Esophagus muscularis mucosa (tissue), 4 donors: Measurements from ENCODE around the gene SCNN1B. TPM values are rescaled to one million over a fixed set of nuclear protein-coding genes. Genes with fewer than 3 reads are reported as not detected.

Source experiments
- DNase-seq: peaks from one replicate; pipeline ENCODE4 v3.0.0-alpha.2; 2017; ENCODE audit errors: extremely low spot score
- H3K27ac ChIP-seq, 4 donors: fragments of 200-600 bp; sonication (generic); replicated peaks in 1 of 4; 1 replicate in 3 of 4; 2 replicates in 1 of 4; pipeline ENCODE4 v1.5.1; 2016 to 2019; ENCODE audit warnings: mild to moderate bottlenecking in 1 of 4
- H3K27me3 ChIP-seq, 4 donors: fragments of 200-600 bp; sonication (generic); one replicate each; pipeline versions ENCODE4 v1.5.1 to v1.6.0; 2016 to 2019
- H3K36me3 ChIP-seq, 4 donors: fragments of 200-600 bp; sonication (generic); one replicate each; pipeline ENCODE4 v1.5.1; 2016 to 2019
- H3K4me1 ChIP-seq, 4 donors: fragments of 200-600 bp; sonication (generic); one replicate each; pipeline ENCODE4 v1.5.1; 2016 to 2019
- H3K4me3 ChIP-seq, 4 donors: fragments of 200-600 bp; sonication (generic); 1 replicate in 2 of 4; 2 replicates in 2 of 4; pipeline ENCODE4 v1.5.1; 2016 to 2019; ENCODE audit warnings: mild to moderate bottlenecking in 4 of 4, moderate library complexity in 1 of 4
- H3K9me3 ChIP-seq, 4 donors: fragments of 200-600 bp; sonication (generic); 1 replicate in 3 of 4; 2 replicates in 1 of 4; pipeline ENCODE4 v1.5.1; 2016 to 2019
- EP300 ChIP-seq: sonication (generic); formaldehyde crosslinking; IDR thresholded peaks from one replicate; pipeline ENCODE4 v1.6.1; 2017; ENCODE audit warnings: antibody characterized with exemption
- POLR2A ChIP-seq: fragments of 450-650 bp; IDR thresholded peaks from one replicate; pipeline ENCODE4 v1.6.1; 2017; ENCODE audit warnings: antibody characterized with exemption, moderate library complexity, mild to moderate bottlenecking, low read depth
- POLR2AphosphoS5 ChIP-seq, 2 donors: sonication (generic); formaldehyde crosslinking; IDR thresholded peaks; one replicate each; pipeline ENCODE4 v1.6.1; 2017; ENCODE audit warnings: antibody characterized with exemption in 2 of 2
- WGBS: methylation state at CpG from one replicate; pipeline ENCODE4 v1.1.5; 2018; 5-methylcytosine and 5-hydroxymethylcytosine counted together
- intact Hi-C: fragments of 100-400 bp; cut with DNase I; formaldehyde crosslinking; loops from one replicate; pipeline ENCODE4 v1.15.1; 2023
- total RNA-seq, 4 donors: library from RNA; depleted of rRNA; stranded (reverse); fragments of >200 nt; gene quantifications; one replicate each; pipeline versions ENCODE4 v1.1.0 to v1.2.1, GENCODE V29; 2016
- TF ChIP-seq, protein P1 (sequence below), 3 experiments: fragments of 200-600 bp in 2 of 3; fragments of 450-650 bp in 1 of 3; sonication (generic) in 2 of 3; IDR thresholded peaks; one replicate each; pipeline ENCODE4 v1.5.1; 2017 to 2019; ENCODE audit warnings: antibody characterized with exemption in 3 of 3, mild to moderate bottlenecking in 2 of 3, moderate library complexity in 1 of 3

SCNN1B gene
- total RNA-seq, 4 donors from 2014 or later, result 1.2 to 4.2 (median 4.0) TPM

DNA sequence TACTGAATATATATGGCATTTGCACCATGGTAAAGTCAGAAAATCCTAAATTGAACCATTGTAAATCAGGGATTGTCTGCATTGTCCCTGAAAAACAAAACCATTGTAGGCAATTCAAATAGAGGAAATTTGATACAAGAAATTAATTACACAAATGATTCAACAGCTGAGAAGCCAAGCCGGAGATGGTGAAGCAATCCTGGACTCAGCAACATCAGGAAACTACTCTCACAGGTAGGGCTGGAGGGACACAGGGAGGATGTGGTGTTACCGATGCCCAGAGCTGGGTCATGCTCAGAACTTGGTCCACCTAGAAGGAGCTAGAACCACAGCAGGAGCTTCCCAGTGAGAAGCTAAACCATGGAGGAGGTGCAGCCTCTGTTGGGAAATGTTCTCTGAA lies 18.5 kb upstream of the SCNN1B start:
- TF ChIP-seq EP300 (no peak), POLR2A (no peak), POLR2AphosphoS5 (IDR thresholded peaks at IDR 0.05) (no peak)
- TF ChIP-seq, protein P1, sequence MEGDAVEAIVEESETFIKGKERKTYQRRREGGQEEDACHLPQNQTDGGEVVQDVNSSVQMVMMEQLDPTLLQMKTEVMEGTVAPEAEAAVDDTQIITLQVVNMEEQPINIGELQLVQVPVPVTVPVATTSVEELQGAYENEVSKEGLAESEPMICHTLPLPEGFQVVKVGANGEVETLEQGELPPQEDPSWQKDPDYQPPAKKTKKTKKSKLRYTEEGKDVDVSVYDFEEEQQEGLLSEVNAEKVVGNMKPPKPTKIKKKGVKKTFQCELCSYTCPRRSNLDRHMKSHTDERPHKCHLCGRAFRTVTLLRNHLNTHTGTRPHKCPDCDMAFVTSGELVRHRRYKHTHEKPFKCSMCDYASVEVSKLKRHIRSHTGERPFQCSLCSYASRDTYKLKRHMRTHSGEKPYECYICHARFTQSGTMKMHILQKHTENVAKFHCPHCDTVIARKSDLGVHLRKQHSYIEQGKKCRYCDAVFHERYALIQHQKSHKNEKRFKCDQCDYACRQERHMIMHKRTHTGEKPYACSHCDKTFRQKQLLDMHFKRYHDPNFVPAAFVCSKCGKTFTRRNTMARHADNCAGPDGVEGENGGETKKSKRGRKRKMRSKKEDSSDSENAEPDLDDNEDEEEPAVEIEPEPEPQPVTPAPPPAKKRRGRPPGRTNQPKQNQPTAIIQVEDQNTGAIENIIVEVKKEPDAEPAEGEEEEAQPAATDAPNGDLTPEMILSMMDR (IDR thresholded peaks at IDR 0.05), result no peak
- no peaks in the 10 kb centered on the region for H3K36me3 ChIP-seq
- WGBS, result 91% methylated on average over 2 of the region's 2 CpGs
- peaks cover 0 to 3% (median 0%) of the 10 kb centered on the region in 4 donors for H3K4me1 ChIP-seq
- H3K27me3 ChIP-seq, result peaks cover 0 to 39% (median 0%) of the 10 kb centered on the region in 4 donors
- no peak for DNase-seq
- no peak overlapping the region for H3K4me3 ChIP-seq
- intact Hi-C loops, result no loop called here
- no peak overlapping the region for H3K27ac ChIP-seq
- H3K9me3 ChIP-seq, result no peaks in the 10 kb centered on the region

DNA sequence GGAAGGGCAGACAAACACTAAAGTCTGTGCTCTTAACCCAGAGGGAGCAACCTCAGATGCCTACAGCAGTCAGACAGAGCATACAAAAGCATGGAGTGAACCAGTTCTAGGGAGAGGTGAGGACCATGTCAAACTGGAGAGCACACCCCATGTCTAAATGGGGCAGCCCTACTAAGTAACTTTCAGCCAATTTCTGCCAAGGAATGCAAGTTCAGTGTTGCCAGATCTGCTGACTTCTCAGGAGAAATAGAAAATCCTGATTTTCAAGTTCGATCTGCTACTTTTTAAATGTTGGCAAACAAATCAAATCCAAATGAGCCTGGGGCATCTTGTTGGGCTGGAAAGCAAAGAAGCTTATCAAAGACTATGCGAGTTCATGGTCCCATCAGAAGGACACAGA lies 17.5 kb upstream of the SCNN1B start:
- H3K27me3 ChIP-seq, result peaks cover 0 to 39% (median 0%) of the 10 kb centered on the region in 4 donors
- no peak for DNase-seq
- H3K27ac ChIP-seq, result no peak overlapping the region
- no peak overlapping the region for H3K4me3 ChIP-seq
- WGBS, result 89% methylated on average over 2 of the region's 2 CpGs
- no peaks in the 10 kb centered on the region for H3K9me3 ChIP-seq
- no peaks in the 10 kb centered on the region for H3K4me1 ChIP-seq
- TF ChIP-seq POLR2A, result no peak
- TF ChIP-seq, protein P1 (IDR thresholded peaks at IDR 0.05), result no peak
- no peak for TF ChIP-seq POLR2AphosphoS5 (IDR thresholded peaks at IDR 0.05)
- intact Hi-C loops, result no loop called here
- no peaks in the 10 kb centered on the region for H3K36me3 ChIP-seq

GRCh38 chr16:23286131-23286532 lies 16.0 kb upstream of the SCNN1B start:
- H3K9me3 ChIP-seq, result no peaks in the 10 kb centered on the region
- TF ChIP-seq, protein P1 (IDR thresholded peaks at IDR 0.05), result no peak
- TF ChIP-seq POLR2A (no peak), EP300 (no peak), POLR2AphosphoS5 (IDR thresholded peaks at IDR 0.05) (no peak)
- DNase-seq, result no peak
- H3K36me3 ChIP-seq, result no peaks in the 10 kb centered on the region
- intact Hi-C loops, result no loop called here
- no peaks in the 10 kb centered on the region for H3K4me1 ChIP-seq
- no peak overlapping the region for H3K27ac ChIP-seq
- H3K4me3 ChIP-seq, result no peak overlapping the region
- 75% methylated on average over 2 of the region's 4 CpGs for WGBS
- peaks cover 0 to 27% (median 0%) of the 10 kb centered on the region in 4 donors for H3K27me3 ChIP-seq

- Histone ChIP-seq H3K36me3 (no peaks in the 10 kb centered on the region), H3K4me1 (no peaks in the 10 kb centered on the region), H3K27me3 (peaks cover 0 to 18% (median 0%) of the 10 kb centered on the region in 4 donors), H3K4me3 (no peak overlapping the region), H3K27ac (no peak overlapping the region), H3K9me3 (no peaks in the 10 kb centered on the region)
- TF ChIP-seq POLR2A (no peak), EP300 (no peak)
- DNase-seq, result no peak
- WGBS, result 70% methylated on average over 3 of the region's 3 CpGs
- intact Hi-C loops, result no loop called here
These were observed 13.9 kb upstream of the SCNN1B start for GRCh38 chr16:23288209-23288608.

GRCh38 chr16:23288726-23289512 lies 13.2 kb upstream of the SCNN1B start:
- H3K36me3 ChIP-seq, result no peaks in the 10 kb centered on the region
- H3K27ac ChIP-seq, result no peak overlapping the region
- intact Hi-C loops, result no loop called here
- TF ChIP-seq POLR2A, result no peak
- TF ChIP-seq POLR2AphosphoS5 (IDR thresholded peaks at IDR 0.05), result no peak
- TF ChIP-seq EP300, result no peak
- TF ChIP-seq, protein P1 (IDR thresholded peaks at IDR 0.05), result no peak
- WGBS, result 80% methylated on average over 5 of the region's 9 CpGs
- H3K4me1 ChIP-seq, result no peaks in the 10 kb centered on the region
- H3K27me3 ChIP-seq, result peaks cover 0 to 14% (median 0%) of the 10 kb centered on the region in 4 donors
- H3K9me3 ChIP-seq, result no peaks in the 10 kb centered on the region
- DNase-seq, result no peak
- H3K4me3 ChIP-seq, result no peak overlapping the region
